GM18868 (cell line): Measurements from ENCODE around the gene GLIPR2.

Experiments
- ATAC-seq: cut with Tn5 transposase; IDR thresholded peaks from one replicate; pipeline ENCODE4 v1.9.1; 2021; ENCODE audit warnings: mild to moderate bottlenecking, moderate library complexity; ENCODE audit not compliant: unreplicated experiment

Gene GLIPR2

DNA sequence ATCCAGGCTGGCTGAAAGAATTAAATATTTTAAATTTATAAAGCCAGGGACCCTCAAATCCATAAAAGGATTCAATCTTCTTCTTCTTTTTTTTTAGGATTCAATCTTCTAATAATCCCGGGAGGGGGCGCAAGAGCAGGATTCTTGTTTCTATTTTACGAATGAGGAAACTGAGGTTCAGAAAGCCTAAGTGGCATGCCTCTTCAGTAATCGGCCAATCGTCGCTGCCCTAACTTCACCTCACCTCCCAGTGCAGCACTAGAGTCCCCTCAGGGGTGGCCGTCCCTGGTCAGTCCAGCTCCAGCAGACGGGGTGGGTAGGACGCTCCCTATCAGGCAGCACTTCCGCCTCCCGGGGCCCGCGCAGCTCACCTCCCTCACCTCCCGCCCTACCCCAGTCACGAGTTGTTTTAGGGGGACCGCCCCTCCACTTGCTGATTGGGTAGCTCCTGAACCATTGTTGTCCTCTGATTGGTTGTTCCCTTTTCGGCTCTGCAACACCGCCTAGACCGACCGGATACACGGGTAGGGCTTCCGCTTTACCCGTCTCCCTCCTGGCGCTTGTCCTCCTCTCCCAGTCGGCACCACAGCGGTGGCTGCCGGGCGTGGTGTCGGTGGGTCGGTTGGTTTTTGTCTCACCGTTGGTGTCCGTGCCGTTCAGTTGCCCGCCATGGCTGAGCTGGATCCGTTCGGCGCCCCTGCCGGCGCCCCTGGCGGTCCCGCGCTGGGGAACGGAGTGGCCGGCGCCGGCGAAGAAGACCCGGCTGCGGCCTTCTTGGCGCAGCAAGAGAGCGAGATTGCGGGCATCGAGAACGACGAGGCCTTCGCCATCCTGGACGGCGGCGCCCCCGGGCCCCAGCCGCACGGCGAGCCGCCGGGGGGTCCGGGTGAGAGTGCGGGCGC, 54.1 kb downstream of the GLIPR2 start, which contains the start of gene CLTA:
Gene CLTA, plus strand, starts transcription at position 534 of the 902 bp plus-strand sequence. Its CDS starts 136 bp downstream, at position 670.
- ATAC-seq, result peak; percentile 97

DNA sequence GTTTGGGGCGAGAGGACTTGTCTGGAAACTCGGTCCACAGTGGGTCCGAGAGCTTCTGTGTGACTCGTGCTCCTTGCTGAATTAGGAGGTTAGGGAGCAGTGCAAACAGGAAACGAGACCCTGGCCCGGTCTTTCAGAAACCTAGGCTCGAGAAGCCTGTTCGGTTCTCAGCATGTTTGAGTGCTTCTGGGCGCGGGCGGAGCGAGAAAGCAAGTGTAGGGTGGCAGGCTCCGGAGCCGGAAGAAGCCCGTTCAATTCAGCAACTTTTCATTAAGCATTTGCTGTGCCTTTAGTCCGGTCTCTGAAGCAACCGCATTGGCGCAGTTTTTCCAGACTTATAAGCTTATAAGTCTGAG, 54.7 kb downstream of the GLIPR2 start:
- no peak for ATAC-seq

DNA sequence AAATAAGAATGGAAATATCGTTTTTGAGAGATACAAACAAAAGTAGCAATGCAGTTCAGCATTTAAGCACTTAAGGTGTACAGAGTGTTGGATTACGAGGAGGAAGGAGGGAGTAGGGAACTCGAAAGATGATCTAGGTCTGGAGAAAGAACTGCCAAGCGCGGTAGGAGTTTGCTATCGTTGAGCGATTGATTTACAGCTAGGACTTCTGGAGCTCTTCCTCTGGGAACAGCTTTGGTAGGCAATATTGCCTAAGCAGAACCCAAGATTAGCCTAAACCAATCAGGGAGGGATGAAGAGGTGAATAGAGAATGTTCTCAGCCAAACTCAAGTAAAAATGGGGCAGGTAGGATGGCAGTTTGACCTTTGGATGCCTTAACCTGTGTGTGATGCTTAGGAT, 55.2 kb downstream of the GLIPR2 start:
- ATAC-seq, result no peak

DNA sequence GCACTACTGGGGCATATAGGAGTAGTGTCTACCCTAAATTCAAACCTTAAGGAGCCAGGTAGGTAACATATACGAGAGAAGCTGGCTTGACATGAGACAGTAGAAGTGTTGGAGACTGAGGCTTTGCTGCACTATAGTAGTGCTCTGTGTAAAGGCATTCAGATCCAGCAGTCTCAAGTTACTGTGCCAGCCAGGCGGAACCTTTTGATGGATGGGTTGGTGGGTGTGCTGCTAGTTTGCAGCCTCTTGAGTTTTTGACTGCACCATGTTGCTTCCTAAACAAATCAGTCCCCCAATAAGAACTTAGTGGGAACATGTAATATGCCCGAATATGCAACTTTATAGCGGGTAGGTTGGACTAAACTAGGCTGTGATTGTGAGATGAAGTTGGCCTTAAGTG, 55.7 kb downstream of the GLIPR2 start:
- ATAC-seq, result no peak

DNA sequence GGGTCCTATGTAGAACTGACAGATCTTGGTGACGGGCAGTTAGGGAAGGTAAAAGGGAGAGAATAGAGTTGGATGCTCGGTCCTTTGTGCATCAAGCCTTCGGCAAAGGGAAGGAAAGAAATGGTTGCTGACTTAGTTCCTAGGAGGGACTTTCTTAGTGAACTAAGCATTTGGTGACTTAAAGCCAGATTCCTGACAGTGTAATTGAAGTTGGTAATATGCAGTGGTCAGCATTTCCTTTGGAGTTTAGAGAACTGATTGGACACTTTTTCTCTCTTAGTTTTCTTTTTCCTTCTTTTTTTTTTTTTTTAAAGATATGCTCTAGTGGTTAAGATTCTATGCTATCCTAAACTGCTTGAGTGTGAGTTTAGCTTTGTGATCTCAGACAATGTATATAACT, 56.5 kb downstream of the GLIPR2 start:
- no peak for ATAC-seq

DNA sequence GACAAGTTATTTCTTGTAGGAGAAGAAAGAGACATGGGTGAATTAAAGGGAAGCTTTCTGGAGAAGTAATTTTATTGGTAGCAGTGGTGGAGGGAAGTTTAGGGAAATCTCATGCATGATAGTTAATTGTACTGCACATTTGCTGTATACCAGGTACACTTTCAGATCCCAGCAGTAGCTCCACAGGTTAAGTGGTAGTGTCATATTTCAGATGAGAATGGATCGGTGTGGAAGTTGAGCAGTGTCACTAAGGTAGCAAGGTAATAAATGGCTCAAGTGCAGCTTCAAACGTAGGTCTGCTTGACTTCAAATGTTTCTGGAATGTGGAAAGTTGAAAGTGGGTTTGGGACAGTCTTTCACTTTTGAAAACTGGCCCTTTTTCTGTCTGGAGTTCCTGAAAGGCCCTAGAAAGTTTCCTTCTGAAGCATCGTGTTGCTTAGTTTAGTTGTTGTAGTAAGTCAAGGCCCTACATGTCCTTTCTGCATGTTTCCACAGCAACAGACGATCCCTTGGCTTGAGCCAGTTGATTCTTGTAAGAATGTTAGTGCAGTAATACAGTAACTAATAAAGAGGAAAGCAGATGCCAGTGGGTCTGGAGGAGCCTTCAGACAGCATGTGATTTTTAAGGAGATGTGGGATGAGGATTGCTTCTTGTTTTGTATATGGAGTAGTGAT, 57.9 kb downstream of the GLIPR2 start:
- no peak for ATAC-seq

DNA sequence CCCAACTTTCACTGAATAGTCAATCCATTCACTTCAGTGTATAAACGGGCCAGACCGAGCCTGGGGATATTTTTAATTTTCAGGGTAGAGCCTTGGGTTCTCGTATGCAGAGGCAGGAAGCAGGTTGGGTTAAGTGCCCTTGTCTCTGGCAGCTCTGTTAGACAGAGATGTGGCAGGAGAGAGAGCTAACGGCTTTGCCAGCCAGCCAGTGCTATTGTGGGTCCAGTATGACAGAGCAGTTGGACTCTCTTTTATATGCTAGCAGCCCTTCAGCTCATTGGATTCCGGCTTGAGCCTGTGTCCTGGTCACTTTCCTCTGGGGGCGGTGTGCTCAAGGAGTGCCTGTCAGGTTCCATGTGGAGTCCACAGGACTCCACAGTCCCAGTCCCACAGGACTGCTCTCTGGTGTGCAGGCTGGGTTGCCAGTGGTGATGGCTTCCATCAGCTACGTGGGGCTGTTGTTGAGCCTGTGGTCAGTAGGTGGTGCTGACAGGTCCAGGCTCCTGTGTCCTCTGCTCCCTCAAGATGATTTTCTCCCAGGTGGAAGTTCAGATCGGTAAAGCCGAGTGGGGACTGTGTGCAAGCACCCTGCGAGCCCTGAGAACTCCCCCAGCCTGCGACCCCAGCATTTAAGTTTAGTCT, 68.5 kb downstream of the GLIPR2 start:
- no peak for ATAC-seq

DNA sequence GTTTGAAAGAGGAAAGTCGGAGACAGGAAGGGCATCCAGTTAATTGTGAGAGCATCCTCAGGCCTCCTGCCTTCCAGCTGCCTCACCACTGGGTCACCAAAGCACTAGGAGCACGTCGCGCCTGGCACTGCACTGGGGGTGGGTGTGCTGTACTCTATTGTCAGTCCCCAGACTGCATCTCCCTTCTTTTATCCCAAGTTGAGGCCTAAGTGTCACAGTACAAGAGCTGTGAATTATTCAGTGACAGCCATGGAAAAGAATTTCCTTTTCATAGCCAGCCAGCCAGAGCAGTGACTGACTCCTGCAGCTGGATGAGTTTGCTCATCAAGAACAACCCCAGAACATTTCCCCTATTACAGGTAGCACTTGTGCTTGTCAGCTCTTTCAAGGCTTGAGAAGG, 70.5 kb downstream of the GLIPR2 start:
- no peak for ATAC-seq

DNA sequence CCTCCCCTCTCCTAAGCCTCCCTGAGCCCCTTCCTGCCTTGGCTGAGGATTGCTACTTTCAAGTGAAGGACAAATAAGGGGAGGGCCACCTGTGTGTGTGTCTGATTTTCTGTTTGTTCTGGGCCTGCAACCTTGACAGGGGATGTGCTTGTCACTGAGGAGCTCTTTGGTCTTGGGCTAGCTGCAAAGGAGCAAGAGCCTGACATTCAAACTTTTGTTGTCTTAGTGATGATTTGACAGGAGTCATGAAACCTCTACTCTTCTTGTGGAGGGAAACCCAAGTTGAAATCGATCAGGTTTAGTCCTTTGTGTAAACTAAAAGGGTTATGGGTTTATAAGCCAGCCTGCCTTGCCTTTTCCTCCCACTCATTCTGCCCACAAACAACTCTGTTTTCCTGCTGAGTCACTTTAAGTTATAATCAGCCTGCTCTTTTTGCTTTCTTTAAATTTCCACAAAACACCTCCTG, 71.0 kb downstream of the GLIPR2 start:
- ATAC-seq, result no peak

DNA sequence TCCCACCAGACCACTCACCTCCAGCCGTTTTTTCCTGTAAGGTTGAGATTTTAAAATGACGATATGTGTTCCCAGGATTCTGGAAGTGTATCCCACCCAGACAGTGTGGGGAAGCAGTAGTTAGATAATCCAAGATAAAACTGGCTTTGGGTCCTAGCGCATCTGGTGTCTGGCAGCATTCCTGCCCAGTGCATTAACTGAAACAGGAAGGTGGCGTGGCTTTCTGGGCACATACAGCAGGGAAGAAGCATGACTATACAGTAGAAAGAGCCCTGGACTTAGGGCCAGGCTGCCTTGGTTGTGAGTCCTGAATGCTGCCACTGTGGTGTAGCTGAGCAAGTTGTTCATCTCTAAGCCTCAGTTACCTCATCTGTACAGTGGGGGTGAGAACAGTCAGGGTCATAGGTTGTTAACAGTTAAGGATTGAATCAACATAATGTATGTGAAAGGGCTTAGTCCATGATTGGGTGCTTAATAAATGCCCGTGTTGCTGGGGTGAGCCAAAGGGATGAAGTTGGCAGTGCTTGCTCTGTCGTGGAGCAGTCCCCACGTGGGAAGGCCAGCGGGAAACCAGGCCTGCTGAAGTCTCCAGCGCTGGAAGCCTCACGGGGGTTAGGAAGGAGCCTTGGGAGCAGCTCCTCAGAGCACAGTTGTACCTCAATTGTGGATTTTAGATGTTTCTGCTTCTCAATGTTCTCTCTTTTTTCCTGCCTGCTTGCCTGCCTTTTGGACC, 72.2 kb downstream of the GLIPR2 start:
- no peak for ATAC-seq

DNA sequence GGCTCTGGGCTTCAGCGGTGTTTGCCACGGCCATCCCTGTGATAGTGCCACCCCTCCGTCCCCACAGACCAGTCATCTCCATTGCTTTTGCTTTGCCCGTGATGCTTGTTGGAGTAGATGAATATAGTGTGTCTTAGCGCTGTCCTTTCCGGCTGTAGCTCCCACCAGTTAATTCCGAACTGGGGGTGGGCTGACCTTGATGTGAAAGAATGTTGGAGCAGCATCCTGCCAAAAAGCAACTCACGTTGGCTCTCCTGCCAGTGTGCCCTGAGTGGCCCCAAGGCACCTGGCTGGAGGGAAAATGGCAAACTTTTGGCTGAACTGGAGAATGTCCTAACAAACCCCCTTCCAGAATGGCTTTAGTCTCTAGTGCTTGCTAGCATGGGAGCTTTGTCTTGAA, 74.2 kb downstream of the GLIPR2 start:
- ATAC-seq, result no peak

DNA sequence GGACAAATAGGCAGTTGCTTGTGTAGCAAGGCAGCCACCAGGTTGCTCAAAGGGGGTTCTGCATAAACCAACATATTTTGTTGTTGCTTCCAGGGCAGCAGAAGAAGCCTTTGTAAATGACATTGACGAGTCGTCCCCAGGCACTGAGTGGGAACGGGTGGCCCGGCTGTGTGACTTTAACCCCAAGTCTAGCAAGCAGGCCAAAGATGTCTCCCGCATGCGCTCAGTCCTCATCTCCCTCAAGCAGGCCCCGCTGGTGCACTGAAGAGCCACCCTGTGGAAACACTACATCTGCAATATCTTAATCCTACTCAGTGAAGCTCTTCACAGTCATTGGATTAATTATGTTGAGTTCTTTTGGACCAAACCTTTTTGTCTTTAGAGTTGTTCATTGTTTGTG, 75.0 kb downstream of the GLIPR2 start:
- ATAC-seq, result no peak

DNA sequence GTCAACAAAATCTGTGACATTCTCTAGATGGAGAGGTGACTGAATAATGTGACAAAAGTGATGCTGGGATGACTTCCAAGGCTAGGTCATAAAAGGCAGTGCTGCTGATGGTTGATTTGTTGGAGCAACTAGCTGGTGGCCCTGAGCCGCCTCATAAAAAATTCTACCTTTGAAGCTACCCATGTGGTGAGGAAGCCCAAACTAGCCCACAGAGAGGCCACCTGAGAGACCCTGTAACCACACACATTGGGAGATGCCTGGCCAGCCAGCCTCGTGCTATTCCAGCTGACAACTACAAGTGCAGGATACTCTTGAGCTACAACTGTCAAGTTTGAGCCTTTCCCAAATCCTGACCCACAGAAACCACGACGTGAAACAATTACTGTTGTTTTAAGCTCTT, 76.9 kb downstream of the GLIPR2 start:
- no peak for ATAC-seq
